GOT3 (cell line): Measurements from ENCODE around the gene CCN2.
"Not testable (repeated sequence)": the region's sequence is repeated elsewhere in the genome, so short reads cannot be mapped to it uniquely, and the experiment has no call there.

Source experiments
- DNase-seq: peaks from one replicate; lab custom pipeline; 2025; ENCODE audit warnings: mixed read lengths; lab: John Stamatoyannopoulos, UW

Gene CCN2

DNA sequence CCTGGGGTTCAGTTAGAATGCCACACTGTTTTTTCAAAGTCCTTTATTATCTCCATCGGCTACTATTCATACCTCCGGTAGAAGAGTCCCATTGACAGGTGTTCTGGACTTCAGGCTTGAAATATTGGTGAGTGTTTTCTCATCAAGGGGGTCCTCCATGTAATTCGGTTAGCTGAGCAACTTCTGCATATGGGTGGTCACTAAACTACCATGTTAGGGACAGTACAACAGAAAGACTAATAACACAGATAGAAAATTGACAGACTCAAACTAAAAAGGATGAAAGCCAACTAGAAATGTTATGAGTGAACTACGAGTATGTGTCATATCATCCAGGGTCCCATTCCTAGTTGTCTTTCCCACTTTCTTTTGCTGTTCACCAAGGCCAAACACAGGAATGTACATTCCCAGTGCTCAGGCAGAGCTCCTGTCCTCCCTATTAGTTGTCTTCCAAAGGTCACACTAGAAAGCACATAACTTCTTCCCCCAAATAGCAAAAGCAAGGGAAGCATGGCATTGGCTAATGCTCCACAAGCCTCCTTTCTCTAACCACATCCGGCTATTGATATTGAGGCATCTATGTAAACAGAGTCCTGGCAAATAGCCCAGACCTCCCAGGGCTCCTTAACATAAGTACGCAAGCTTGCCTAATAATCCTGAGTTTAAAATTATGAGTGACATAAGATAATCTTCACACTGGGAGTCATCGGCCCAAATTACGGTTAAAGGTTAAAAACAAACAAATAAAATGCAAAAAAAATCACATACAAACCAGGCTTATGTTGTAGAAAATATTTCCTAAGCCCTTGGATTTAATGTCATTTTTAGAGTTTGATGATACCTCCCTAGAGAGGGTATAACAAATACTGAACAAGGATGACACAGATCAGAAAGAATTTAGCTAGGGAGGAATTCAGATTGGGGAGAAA is 13.2 kb downstream of the CCN2 start:
- no peak for DNase-seq

DNA sequence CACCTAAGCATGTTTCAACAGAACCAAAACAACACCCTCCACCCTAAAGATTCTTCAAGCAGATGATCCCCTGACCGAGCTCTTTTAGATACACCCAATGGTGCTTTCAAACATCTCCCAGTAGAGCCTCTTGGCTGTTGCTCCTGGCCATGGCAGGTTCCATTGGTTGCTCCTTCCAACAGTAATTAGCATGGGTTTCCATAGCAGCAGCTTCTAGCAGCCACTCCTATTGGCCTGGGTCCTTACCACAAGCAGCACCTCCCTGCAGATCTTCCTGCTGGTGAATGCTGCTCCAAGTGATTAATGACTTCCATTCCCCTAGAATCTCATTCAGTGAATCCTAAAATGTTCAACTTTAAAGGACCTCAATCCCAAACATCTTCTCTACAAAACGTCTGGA is 13.9 kb downstream of the CCN2 start:
- no peak for DNase-seq

DNA sequence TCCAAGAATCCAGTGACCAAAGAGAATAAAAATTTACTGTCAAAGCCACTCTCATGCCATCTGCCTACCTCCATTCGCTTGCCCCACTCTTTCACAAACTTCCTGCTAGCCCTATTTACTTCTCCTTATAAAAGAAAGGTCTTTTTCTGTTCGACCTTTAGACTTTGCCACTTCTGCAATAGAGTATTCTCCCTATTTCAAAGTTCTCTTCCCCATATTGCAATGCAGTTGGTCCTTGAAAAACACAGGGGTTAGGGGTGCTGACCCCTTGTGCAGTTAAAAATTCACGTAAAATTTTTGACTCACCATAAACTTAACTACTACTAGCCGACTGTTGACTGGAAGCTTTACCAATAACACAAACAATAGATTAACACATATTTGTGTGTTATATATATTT is 15.0 kb downstream of the CCN2 start:
- no peak for DNase-seq

DNA sequence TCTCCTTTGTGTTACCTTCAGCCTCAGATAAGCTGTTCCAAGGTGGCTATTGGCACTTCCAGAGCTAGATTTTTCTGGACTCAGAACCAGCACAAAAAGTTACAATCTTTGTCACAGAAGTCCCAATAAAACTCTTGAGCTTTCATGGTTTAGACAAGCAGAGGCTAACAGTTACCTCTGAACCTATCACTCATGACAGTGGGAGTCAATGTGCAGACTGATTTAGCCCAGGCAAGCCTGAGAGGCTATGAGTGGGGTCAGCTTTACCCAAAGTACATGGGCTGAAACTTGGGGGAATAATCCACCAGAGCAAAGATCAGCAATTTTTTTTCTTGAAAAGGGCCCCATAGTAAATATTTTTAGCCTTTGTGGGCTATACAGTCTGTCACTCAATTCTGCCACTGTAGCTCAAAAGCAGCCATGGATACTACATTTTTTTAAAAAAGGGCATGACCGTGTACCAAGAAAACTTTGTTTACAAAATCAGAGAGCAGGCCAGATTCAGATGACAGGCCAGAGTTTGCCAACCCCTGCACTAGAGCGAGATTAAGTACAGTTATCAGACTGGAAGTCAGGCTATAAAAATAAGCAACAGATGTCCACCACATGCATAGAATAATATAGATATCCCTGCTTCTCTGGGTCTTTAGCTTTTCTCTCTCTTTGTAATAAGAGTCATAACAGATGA is 20.0 kb downstream of the CCN2 start:
- DNase-seq = no peak

DNA sequence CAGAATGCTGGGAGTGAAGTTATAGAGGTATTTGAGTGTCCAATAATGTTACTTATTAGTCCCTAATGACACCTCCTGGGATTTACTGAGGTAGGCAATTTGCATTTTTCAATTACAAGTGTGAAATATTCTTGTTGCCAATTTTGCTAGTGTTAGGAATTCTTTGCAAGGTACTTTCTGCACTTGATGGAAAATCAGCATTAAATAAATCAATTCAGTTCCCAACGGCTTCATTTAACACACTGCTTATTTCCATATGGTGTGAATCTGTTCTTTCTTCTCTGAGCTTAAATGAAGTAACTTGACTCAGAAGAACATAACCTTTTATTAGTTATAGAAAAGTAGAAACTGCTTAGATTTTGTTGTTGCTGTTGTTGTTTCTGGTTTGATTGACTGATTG is 21.2 kb downstream of the CCN2 start:
- no peak for DNase-seq

DNA sequence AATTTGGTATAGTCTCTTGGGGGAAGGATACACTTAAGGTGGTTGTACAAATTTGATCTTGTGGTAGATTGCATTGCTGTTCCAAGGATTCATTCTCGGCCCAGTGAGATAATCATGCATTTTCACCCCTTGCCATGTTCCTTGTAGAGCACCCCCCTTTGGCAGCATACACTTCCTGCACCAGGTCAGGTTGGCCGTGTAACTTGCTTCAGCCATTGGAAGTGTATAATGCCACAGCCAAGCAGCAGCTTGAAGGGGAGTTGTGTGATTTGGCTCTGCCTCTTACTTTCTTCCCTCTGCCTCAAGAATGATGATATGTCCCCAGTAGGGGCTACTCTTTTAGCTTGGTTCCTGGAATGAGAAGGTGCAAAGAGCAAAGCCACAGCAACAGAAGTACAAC is 21.9 kb downstream of the CCN2 start:
- no peak for DNase-seq

DNA sequence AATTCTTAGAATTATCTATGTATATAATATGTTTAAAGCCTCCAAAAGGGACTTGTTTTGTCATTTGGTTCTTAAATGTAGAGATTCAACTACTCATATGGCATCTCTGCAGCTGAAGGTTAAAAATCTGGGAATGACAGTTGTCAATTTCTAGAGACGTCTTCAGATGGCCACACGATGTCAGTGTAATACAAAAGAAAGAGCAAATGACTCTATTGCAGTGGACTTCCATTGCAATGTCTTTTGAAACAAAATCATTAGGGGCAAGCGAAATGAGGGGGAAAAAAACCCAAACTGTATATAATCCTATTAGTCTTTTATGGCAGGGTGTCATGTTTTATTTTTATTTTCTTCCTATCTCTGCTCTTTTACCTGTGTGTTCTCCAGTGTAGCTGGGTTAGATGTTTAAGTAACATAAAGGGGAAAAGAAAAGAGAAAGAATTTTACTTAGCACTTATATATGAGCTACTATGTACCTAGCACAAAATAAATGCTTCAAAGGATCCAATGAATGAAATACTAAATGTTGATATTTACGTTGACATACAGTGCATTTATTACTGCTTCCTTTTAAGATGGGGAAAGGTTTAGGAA is 26.2 kb downstream of the CCN2 start:
- DNase-seq = no peak

DNA sequence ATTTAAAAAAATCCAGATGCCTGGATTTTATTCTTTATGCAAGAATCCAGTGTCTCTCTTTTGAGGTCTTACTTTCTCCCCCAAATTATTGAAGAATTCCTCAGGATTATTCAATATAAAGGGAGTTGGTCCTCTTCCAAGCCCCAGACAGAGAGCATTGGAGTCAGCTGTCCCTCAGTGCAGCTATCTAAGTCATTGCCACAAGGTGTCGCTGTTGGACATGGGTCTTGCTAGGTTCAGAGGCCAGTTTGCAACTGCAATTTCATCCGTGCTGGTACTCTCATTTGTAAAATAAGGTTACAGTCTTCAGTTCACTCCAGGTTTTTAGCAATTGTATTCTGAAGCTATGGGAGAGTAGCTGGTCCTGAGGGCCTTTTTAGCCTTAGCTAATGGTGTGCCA is 27.8 kb downstream of the CCN2 start:
- no peak for DNase-seq

DNA sequence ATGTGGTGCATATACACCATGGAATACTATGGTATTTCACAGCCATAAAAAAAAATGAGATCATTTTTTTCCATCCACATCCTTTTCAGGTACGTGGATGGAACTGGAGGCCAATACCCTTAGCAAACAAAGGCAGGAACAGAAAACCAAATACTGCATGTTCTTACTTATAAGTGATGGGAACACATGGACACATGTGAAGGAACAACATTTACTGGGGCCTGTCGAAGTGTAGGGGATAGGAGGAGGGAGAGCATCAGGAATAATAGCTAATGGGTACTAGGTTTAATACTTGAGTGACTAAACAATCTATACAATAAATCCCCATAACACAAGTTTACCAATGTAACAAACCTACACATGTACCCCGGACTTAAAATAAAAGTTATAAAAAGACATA is 30.5 kb downstream of the CCN2 start:
- no peak for DNase-seq

DNA sequence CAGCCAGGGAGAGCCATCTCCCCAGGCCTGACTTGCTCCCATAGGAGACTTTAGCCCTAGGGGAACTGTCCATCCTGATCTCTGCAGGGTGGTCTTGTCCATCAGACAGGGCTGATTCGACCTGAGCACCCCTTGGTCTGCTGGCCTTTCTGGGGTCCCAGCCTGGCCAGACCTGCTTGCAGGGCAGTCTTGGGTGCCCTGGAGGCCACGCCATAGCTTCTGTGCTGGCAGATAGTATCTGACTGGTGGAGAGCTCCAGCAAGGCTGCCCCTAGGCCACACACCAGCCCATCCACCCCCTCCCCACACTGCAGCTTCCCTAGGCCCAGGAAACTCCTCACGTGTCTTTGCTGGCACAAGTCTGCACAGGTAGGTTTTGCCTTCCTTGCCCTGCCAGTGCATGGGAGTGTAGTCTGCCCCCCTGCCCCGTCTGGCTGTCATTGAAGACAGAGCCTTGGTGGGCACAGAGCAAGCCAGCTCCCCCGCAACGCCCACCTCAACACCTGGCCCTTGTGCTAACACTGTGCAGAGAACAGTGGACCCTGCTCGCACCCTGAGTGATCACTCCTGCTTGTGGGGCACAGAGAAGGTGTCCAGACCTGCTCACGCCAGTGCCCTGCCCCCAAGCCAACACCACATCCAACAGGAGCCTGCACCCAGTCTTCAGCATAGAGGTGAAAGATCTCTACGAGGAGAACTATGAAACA is 32.4 kb downstream of the CCN2 start:
- no peak for DNase-seq

DNA sequence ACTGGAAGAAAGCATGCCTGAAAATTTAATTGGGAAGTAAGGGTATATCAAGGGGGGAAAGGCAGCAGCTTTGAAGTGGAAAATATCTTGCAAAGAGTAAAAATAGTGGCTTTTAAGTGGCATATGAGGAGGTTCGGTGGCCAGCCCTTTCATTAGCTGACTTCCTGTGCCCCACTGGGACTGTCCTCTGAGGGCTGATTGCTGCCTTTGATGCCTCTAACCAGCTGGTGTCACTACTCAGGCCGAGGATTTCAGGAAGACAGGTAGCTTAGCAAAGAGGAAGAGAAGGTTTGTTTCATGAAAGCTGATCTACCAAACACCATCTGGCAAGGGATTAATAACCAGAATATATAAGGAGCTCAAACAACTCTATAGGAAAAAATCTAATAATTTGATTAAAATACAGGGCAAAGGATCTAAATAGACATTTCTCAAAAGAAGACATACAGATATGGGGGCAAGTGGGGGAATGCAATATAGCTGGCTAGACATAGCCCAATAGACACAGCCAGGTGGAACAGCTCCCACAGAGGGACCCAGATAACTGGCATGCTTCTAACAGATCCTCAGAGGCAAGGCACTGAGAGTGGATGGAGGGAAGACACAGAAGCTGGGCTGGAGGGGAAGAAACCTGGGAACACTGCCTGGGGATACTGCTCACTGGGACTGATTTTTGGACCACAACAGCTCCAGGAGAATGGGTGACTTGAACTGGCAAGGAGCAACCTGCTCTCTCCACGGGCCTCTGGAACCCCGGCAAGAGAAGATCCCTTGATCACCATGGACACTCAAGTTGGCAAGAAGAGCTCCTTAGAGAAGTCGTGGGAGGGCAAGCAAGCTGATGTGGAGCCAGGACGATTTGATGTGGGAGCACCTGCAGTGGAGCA is 33.2 kb downstream of the CCN2 start:
- no peak for DNase-seq

DNA sequence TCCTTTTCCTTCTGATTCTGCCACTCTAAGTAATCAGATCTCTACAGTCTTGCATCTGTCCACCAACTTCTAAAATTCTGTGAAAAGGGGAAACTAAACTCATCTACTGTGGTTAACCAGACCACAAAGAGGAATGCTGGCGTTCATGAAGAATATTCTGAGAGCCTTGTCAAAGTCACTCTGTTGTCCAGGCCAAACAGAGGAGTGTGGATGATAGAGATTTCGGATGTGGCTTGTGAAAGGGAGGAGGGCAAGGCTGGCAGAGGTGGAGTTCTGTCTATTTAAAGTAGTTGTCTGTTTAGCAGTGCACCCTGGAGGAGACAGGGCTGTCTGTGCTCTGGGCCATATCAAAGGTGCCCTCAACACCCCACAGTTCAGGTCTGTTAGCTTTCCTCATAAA is 33.9 kb downstream of the CCN2 start:
- DNase-seq = no peak

DNA sequence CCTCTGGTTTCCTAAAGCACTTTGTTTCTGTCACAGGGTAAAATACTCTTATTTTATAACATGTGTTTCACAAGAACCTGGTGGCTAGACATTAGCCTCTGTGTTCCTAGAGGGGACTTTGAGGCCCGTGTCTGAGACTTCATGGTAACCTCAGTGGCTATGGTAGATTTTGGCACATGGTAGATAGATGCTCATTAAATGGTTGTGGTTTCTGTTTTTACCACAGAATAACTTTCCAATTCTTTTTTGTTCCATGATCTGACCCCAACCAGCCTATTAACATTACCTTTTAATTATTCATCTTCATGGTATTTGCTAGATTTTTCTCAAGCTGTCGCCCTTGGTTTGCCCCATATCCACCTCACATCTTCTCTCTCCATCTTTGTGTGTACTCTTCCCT is 34.3 kb downstream of the CCN2 start:
- no peak for DNase-seq

DNA sequence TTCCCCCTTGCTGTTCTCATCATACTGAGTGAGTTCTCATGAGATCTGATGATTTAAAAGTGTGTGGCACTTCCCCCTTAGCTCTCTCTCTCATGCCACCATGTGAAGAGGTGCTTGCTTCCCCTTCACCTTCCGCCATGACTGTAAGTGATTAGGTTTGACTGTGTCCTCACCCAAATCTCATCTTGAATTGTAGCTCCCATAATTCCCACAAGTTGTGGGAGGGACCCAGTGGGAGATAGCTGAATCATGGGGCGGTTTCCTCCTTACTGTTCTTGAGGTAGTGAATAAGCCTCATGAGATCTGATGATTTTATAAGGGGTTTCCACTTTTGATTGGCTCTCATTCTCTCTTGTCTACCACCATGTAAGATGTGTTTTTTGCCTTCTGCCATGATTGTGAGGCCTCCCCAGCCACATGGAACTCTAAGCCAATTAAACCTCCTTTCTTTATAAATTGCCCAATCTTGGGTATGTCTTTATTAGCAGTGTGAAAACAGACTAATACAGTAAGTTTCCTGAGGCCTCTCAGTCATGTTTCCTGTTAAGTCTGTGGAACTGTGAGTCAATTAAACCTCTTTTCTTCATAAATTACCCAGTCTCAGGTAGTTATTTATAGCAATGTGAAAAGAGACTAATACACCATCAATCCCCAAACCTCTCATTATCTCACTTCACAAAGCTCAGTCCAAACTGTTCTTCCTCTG is 34.9 kb downstream of the CCN2 start:
- not testable (repeated sequence) for DNase-seq

DNA sequence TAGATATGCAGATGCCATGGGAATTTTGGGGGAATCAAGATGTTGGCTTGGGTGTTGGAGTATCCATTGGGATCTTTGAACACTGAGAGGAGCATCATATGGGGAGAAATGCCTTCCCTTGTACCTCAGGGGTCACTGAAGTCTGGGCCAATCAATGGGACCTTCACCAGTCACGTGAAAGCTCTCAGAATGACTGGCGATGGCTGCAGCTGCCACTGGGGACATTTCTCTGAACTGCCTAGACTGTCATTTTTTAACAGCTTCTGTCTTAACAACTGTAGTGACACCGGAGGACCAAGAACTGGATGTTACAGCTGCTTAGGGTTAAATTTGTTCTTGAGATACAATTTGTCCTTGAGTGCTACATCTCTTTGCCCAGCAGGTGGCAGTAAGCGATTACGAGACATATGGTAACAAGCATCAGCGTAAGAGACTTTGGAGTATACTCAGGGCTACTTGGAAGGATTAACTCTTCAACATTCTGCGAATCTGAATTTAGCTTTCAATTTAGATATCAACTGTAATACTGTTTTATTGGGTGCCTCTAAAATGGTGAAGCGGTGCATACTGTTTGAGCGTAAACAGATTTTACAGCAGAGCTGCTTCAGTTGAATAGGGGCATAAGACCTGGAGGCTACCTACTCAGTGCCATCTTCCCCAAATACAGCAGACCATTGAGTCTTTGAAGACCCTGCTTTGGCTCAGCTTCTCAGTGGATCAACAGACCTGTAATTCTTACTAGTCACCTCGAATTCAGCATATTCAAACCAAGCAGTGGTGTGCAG is 36.0 kb downstream of the CCN2 start:
- peak; percentile 6 for DNase-seq

DNA sequence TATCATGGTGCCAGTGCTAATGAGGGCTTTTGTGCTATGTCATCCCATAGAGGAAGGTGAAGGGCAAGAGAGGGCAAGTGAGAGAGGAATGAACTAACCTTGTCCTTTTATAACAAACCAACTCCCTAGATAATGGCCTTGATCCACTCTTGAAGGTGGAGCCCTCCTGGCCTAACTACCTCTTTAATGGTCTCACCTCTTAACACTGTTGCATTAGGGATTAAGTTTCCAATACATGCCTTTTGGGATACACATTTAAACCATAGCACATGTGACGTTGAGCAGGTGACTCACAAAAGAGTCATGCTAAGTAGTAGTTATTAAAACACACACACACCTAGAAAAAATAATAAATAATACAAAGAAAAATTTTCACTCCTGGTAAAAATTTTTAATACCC is 36.9 kb downstream of the CCN2 start:
- DNase-seq = no peak

DNA sequence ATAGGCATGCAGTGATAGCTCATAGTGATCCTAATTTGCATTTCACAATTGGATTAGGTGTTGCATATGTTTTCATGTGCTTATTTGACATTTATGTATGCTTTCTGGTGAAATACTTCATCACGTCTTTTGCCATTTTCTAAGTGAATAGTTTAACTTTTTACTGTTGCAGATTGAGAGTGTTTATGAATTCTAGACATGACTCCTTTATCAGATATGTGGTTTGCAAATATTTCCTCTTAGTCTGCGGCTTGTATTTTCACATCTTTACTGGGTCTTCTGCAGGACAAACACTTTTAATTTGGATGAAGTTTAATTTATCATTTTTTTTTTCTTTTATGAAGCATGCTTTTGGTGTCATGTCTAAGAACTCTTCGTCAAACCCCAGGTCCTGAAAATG is 39.2 kb downstream of the CCN2 start:
- DNase-seq = no peak

DNA sequence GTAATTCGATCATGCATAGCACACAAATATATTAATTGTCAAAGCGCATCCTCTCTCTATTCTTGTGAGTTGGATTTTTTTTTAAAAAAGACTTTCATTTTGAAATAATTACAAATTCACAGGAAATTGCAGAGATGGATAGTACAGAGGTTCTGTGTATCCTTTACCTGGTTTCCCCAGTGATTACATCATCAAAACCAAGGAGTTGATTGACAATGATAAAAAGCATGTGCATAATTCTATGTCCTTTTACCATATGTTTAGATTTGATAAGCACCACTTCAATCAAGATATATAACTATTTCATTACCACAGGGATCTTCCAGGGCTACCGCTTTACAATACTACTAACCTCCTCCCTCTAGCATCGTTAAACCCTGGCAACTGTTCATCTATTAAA is 40.2 kb downstream of the CCN2 start:
- DNase-seq = no peak

DNA sequence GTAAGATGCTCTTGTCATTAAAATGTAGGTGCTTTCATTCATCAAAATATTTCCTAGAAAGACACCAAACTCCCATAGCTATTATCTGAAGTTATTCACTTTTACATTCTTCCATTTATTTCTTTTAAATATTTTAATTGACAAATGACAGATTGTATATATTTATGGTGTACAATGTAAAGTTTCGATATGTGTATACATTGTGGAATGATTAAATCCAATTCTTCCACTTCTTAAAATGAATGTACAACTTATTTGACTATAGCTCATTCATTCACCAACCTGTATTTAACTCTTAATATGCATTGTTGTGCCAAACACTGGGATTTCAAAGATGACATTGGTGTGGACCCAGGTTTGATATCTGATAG is 41.0 kb downstream of the CCN2 start:
- DNase-seq = no peak
